ENCODE results near the gene MEF2A.

Gene MEF2A

GRCh38 chr15:99720533-99720932 is 154.7 kb downstream of the MEF2A start:
- Histone ChIP-seq H3K27ac (ENCODE audit: low read depth, low read length, poor library complexity, severe bottlenecking) (no peak overlapping the region), H3K79me2 (ENCODE audit: insufficient read depth, low read length) (no peaks in the 10 kb centered on the region), H3K4me3 (ENCODE audit: low read depth, low read length, poor library complexity, severe bottlenecking) (no peak overlapping the region), H3K4me1 (ENCODE audit: insufficient read depth, low read length, severe bottlenecking) (peaks cover 27% of the 10 kb centered on the region), H3K27me3 (ENCODE audit: insufficient read depth, low read length) (no peaks in the 10 kb centered on the region), H3F3A (ENCODE audit: insufficient read depth, low read length) (no peaks in the 10 kb centered on the region), H2AFZ (ENCODE audit: low read length) (no peak overlapping the region), H3K9ac (ENCODE audit: low read length) (no peak overlapping the region), H4K20me1 (ENCODE audit: insufficient read depth, low read length) (no peaks in the 10 kb centered on the region), H3K36me3 (ENCODE audit: insufficient read depth, low read length) (no peaks in the 10 kb centered on the region; the same call in 1 of the 2 replicates), H3K9me2 (ENCODE audit: low read depth, low read length) (no peaks in the 10 kb centered on the region), H3K9me3 (ENCODE audit: low read length) (no peaks in the 10 kb centered on the region), H3K4me2 (ENCODE audit: low read length) (no peak overlapping the region)
- no peak for TF ChIP-seq EZH2 (IDR thresholded peaks at IDR 0.05; ENCODE audit: borderline replicate concordance, low read length)
- no peak for TF ChIP-seq CTCF (IDR thresholded peaks at IDR 0.05; ENCODE audit: low read length)

- no peak overlapping the region for H3K4me2 ChIP-seq (ENCODE audit: low read length)
Observed at GRCh38 chr15:99721104-99721778, 155.5 kb downstream of the MEF2A start.

GRCh38 chr15:99721896-99722295 is 156.1 kb downstream of the MEF2A start:
- H3K79me2 ChIP-seq (ENCODE audit: insufficient read depth, low read length) = no peaks in the 10 kb centered on the region
- H3K27ac ChIP-seq (ENCODE audit: low read depth, low read length, poor library complexity, severe bottlenecking) = no peak overlapping the region
- no peak overlapping the region for H3K9ac ChIP-seq (ENCODE audit: low read length)
- H3K4me2 ChIP-seq (ENCODE audit: low read length) = no peak overlapping the region
- H3K36me3 ChIP-seq (ENCODE audit: insufficient read depth, low read length) = no peaks in the 10 kb centered on the region
- no peaks in the 10 kb centered on the region for H3K9me2 ChIP-seq (ENCODE audit: low read depth, low read length)
- H2AFZ ChIP-seq (ENCODE audit: low read length) = no peak overlapping the region
- H3K9me3 ChIP-seq (ENCODE audit: low read length) = no peaks in the 10 kb centered on the region
- peaks cover 27% of the 10 kb centered on the region for H3K4me1 ChIP-seq (ENCODE audit: insufficient read depth, low read length, severe bottlenecking)
- TF ChIP-seq EZH2 (IDR thresholded peaks at IDR 0.05; ENCODE audit: borderline replicate concordance, low read length) (no peak), CTCF (IDR thresholded peaks at IDR 0.05; ENCODE audit: low read length) (no peak)
- no peaks in the 10 kb centered on the region for H4K20me1 ChIP-seq (ENCODE audit: insufficient read depth, low read length)
- H3F3A ChIP-seq (ENCODE audit: insufficient read depth, low read length) = no peaks in the 10 kb centered on the region
- no peaks in the 10 kb centered on the region for H3K27me3 ChIP-seq (ENCODE audit: insufficient read depth, low read length)
- no peak overlapping the region for H3K4me3 ChIP-seq (ENCODE audit: low read depth, low read length, poor library complexity, severe bottlenecking)

More at GRCh38 chr15:99721104-99721778, 155.5 kb downstream of the MEF2A start:
- H3F3A ChIP-seq (ENCODE audit: insufficient read depth, low read length) = no peaks in the 10 kb centered on the region
- no peaks in the 10 kb centered on the region for H3K36me3 ChIP-seq (ENCODE audit: insufficient read depth, low read length)
- no peaks in the 10 kb centered on the region for H3K9me2 ChIP-seq (ENCODE audit: low read depth, low read length)
- H3K9me3 ChIP-seq (ENCODE audit: low read length) = no peaks in the 10 kb centered on the region
- H3K4me1 ChIP-seq (ENCODE audit: insufficient read depth, low read length, severe bottlenecking) = peaks cover 27% of the 10 kb centered on the region
- H3K4me3 ChIP-seq (ENCODE audit: low read depth, low read length, poor library complexity, severe bottlenecking) = no peak overlapping the region
- H4K20me1 ChIP-seq (ENCODE audit: insufficient read depth, low read length) = no peaks in the 10 kb centered on the region
- no peaks in the 10 kb centered on the region for H3K27me3 ChIP-seq (ENCODE audit: insufficient read depth, low read length)
- no peak overlapping the region for H2AFZ ChIP-seq (ENCODE audit: low read length)
- no peak overlapping the region for H3K27ac ChIP-seq (ENCODE audit: low read depth, low read length, poor library complexity, severe bottlenecking)
- H3K9ac ChIP-seq (ENCODE audit: low read length) = no peak overlapping the region
- no peaks in the 10 kb centered on the region for H3K79me2 ChIP-seq (ENCODE audit: insufficient read depth, low read length)
- TF ChIP-seq CTCF (IDR thresholded peaks at IDR 0.05; ENCODE audit: low read length) (no peak), EZH2 (IDR thresholded peaks at IDR 0.05; ENCODE audit: borderline replicate concordance, low read length) (no peak)

Data from OCI-LY1 (cell line).